DOHH2 (cell line): ENCODE measurements around the gene MCC.

Source experiments
- EZH2phosphoT487 ChIP-seq: fragments of 200-600 bp; sonication (generic); IDR thresholded peaks from 2 replicates; pipeline ENCODE4 v1.6.1; 2017; ENCODE audit warnings: borderline replicate concordance, mild to moderate bottlenecking, antibody characterized with exemption, low read length, moderate library complexity, mixed read lengths
- TF ChIP-seq, protein P1 (sequence below): fragments of 200-600 bp; sonication (generic); IDR thresholded peaks from one replicate; pipeline ENCODE4 v1.5.1; 2014; ENCODE audit warnings: antibody characterized with exemption, mild to moderate bottlenecking, low read depth, low read length; ENCODE audit not compliant: poor library complexity, severe bottlenecking

DNA sequence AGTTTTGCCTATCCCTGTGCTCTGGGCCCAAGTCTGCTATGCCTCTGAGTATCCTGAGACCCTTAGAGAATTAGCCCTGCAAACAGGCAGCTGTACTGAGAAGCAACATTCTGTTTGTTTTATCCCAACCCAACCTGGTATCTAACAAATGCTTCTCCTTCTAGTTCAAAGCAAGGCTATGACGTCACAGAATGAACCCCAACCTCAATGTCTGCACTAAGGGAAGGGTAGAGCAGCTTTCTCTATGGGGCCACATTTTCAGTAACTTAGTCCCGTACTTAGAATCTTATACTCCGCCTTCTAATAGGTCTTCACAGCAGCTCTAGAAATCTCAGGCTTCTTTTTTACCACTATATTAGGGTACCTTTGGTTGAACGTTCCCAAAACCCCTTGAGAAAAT is 223.1 kb downstream of the MCC start:
- TF ChIP-seq, protein P1, sequence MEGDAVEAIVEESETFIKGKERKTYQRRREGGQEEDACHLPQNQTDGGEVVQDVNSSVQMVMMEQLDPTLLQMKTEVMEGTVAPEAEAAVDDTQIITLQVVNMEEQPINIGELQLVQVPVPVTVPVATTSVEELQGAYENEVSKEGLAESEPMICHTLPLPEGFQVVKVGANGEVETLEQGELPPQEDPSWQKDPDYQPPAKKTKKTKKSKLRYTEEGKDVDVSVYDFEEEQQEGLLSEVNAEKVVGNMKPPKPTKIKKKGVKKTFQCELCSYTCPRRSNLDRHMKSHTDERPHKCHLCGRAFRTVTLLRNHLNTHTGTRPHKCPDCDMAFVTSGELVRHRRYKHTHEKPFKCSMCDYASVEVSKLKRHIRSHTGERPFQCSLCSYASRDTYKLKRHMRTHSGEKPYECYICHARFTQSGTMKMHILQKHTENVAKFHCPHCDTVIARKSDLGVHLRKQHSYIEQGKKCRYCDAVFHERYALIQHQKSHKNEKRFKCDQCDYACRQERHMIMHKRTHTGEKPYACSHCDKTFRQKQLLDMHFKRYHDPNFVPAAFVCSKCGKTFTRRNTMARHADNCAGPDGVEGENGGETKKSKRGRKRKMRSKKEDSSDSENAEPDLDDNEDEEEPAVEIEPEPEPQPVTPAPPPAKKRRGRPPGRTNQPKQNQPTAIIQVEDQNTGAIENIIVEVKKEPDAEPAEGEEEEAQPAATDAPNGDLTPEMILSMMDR, result no peak
- no peak for TF ChIP-seq EZH2phosphoT487
